DOHH2 (cell line): ENCODE data around the gene HOXB6.

Experiments
- H3F3A ChIP-seq: fragments of 200-600 bp; sonication (generic), shearing (Covaris generic); 2 replicates; pipeline ENCODE4 v1.6.0; 2016; ENCODE audit warnings: antibody characterized with exemption, mild to moderate bottlenecking; ENCODE audit not compliant: control insufficient read depth, insufficient read depth
- H3K27ac ChIP-seq: fragments of 200-600 bp; sonication (generic); 2 replicates; pipeline ENCODE4 v1.5.1; 2014; ENCODE audit warnings: low read depth, mild to moderate bottlenecking, low read length, moderate library complexity
- H3K27me3 ChIP-seq: fragments of 200-600 bp; sonication (generic); 2 replicates; pipeline ENCODE4 v1.6.1; 2014; ENCODE audit warnings: mild to moderate bottlenecking, low read length, mixed read lengths; ENCODE audit not compliant: control insufficient read depth
- H3K36me3 ChIP-seq: fragments of 200-600 bp; sonication (generic); 2 replicates; pipeline ENCODE4 v1.6.1; 2014; ENCODE audit warnings: mild to moderate bottlenecking, low read length, moderate library complexity, mixed read lengths; ENCODE audit not compliant: control insufficient read depth
- H3K4me1 ChIP-seq: fragments of 200-600 bp; sonication (generic); 2 replicates; pipeline ENCODE4 v1.6.1; 2014; ENCODE audit warnings: mild to moderate bottlenecking, low read length, mixed read lengths; ENCODE audit not compliant: control insufficient read depth
- H3K4me2 ChIP-seq: fragments of 200-600 bp; sonication (generic); 2 replicates; pipeline ENCODE4 v1.6.0; 2014; ENCODE audit warnings: mild to moderate bottlenecking, low read length, moderate library complexity
- H3K4me3 ChIP-seq: fragments of 200-600 bp; sonication (generic); 2 replicates; pipeline ENCODE4 v1.5.1; 2014; ENCODE audit warnings: mild to moderate bottlenecking, low read length, mixed read lengths
- H3K79me2 ChIP-seq: fragments of 200-600 bp; sonication (generic); 2 replicates; pipeline ENCODE4 v1.6.1; 2014; ENCODE audit warnings: mild to moderate bottlenecking, low read length, mixed read lengths; ENCODE audit not compliant: control insufficient read depth
- H3K9me2 ChIP-seq: fragments of 200-600 bp; sonication (generic); replicated peaks from 2 replicates; pipeline ENCODE4 v1.6.1; 2014; ENCODE audit warnings: mild to moderate bottlenecking, low read length, mixed read lengths; ENCODE audit not compliant: control insufficient read depth
- H3K9me3 ChIP-seq: fragments of 200-600 bp; sonication (generic); 2 replicates; pipeline ENCODE4 v1.6.1; 2014; ENCODE audit warnings: antibody characterized with exemption, low read length, mixed read lengths; ENCODE audit not compliant: control insufficient read depth, insufficient read depth
- H4K20me1 ChIP-seq: fragments of 200-600 bp; sonication (generic); 2 replicates; pipeline ENCODE4 v1.6.0; 2014; ENCODE audit warnings: low read depth, mild to moderate bottlenecking, antibody characterized with exemption, low read length, moderate library complexity; ENCODE audit not compliant: control insufficient read depth, insufficient read depth
- CTCF ChIP-seq: fragments of 200-600 bp; sonication (generic); IDR thresholded peaks from one replicate; pipeline ENCODE4 v1.5.1; 2014; ENCODE audit warnings: antibody characterized with exemption, mild to moderate bottlenecking, low read depth, low read length; ENCODE audit not compliant: poor library complexity, severe bottlenecking
- EZH2phosphoT487 ChIP-seq: fragments of 200-600 bp; sonication (generic); IDR thresholded peaks from 2 replicates; pipeline ENCODE4 v1.6.1; 2017; ENCODE audit warnings: borderline replicate concordance, mild to moderate bottlenecking, antibody characterized with exemption, low read length, moderate library complexity, mixed read lengths

HOXB6 gene

GRCh38 chr17:48555258-48556228 lies 49.2 kb downstream of the HOXB6 start:
- Histone ChIP-seq H3F3A (no peaks in the 10 kb centered on the region), H3K27me3 (peaks cover 3% of the 10 kb centered on the region; the same call in 1 of the 2 replicates), H3K79me2 (no peaks in the 10 kb centered on the region), H4K20me1 (no peaks in the 10 kb centered on the region), H3K27ac (no peak overlapping the region), H3K9me2 (no peaks in the 10 kb centered on the region), H3K4me2 (no peak overlapping the region), H3K9me3 (no peaks in the 10 kb centered on the region), H3K4me3 (no peak overlapping the region), H3K4me1 (no peaks in the 10 kb centered on the region), H3K36me3 (no peaks in the 10 kb centered on the region)
- TF ChIP-seq EZH2phosphoT487 = no peak
- TF ChIP-seq CTCF = no peak

DNA sequence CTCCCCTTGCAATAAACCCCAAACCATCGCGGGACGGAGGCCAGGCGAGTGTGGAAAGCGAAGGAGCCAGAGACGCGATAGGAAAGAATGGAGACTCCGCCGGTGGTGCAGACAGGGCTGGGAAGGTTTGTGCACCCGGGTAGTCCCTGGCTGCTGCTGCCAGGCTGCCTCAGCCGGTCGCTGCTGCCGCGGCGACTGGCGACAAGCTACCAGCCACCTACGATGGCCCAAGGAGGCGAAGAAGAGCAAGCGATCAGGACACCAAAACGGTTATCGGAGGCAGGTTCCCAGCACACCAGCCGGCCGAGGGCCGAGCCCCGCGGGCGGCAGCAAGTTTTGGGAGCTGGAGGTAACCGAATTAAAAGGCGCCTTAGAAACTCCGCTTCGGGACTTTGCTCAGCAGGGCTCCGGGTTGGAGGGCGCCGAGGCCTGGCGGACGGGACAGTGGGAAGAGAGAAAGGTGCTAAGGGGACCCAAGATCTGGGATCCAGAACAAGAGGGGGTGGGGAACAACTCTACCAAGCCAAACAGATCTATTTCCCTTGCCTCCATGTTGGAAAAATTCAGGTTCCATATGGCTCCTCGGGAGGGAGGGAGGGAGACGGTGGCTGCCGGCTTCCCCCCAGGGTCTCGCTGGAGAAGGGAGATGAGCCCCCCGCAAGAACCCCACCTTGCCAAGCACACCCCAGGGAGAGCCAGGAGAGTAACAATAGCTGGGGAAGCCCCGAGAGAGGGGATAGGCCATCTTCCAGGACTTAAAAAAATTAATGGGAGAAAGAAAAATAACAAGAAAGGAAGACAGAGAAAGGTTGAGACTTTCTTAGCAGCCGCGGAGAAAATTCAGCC lies 50.2 kb downstream of the HOXB6 start:
- no peak overlapping the region for H3K4me3 ChIP-seq

DNA sequence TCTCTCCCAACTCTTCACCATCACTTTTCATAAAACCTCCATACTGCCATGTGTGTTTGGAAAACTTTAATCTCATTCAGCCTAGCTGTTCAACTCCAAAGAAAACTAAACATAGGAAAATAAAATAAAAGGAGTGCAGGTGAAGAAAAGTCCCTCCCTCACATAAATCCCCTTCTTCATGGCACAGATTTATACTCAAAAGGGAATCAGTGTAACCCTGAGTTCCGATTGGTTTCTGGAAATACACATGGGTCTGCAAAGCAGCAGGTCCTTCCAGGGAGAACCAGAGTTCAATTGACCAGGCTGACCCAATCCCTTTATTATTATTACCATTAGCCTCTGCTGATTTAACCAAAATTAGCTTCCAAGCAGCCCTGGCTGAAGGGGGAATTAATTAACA lies 51.0 kb downstream of the HOXB6 start:
- H3K4me3 ChIP-seq = no peak overlapping the region
- TF ChIP-seq CTCF = no peak
- no peak for TF ChIP-seq EZH2phosphoT487
- H3K27me3 ChIP-seq = peaks cover 3% of the 10 kb centered on the region; the same call in 1 of the 2 replicates

More for the DNA sequence above, 50.2 kb downstream of the HOXB6 start:
- Histone ChIP-seq H3K9me3 (no peaks in the 10 kb centered on the region), H3K4me1 (no peaks in the 10 kb centered on the region), H3F3A (no peaks in the 10 kb centered on the region), H3K79me2 (no peaks in the 10 kb centered on the region), H4K20me1 (no peaks in the 10 kb centered on the region), H3K4me2 (no peak overlapping the region), H3K36me3 (no peaks in the 10 kb centered on the region), H3K27me3 (peaks cover 3% of the 10 kb centered on the region; the same call in 1 of the 2 replicates), H3K9me2 (no peaks in the 10 kb centered on the region), H3K27ac (no peak overlapping the region)
- TF ChIP-seq CTCF = no peak
- no peak for TF ChIP-seq EZH2phosphoT487

More for the DNA sequence above, 51.0 kb downstream of the HOXB6 start:
- Histone ChIP-seq H3K9me2 (no peaks in the 10 kb centered on the region), H3K4me2 (no peak overlapping the region), H3K36me3 (no peaks in the 10 kb centered on the region), H3K9me3 (no peaks in the 10 kb centered on the region), H3K27ac (no peak overlapping the region), H3F3A (no peaks in the 10 kb centered on the region), H3K79me2 (no peaks in the 10 kb centered on the region), H4K20me1 (no peaks in the 10 kb centered on the region), H3K4me1 (no peaks in the 10 kb centered on the region)
